Activated naive CD8-positive, alpha-beta T cell treated with anti-CD3 and anti-CD28 coated beads for 36 hours (primary cell): ENCODE measurements around the gene ARRB1. TPM values are rescaled to one million over a fixed set of nuclear protein-coding genes. Genes with fewer than 3 reads are reported as not detected.

Source experiments
- DNase-seq: peaks from one replicate; pipeline ENCODE4 v3.0.0; 2021
- H3K27ac Mint-ChIP-seq: one replicate; pipeline ENCODE4 v1.8.0; 2022; ENCODE audit warnings: mild to moderate bottlenecking, moderate library complexity, mixed read lengths
- H3K27me3 Mint-ChIP-seq: one replicate; pipeline ENCODE4 v1.8.0; 2022; ENCODE audit warnings: mild to moderate bottlenecking, mixed read lengths
- H3K36me3 Mint-ChIP-seq: one replicate; pipeline ENCODE4 v1.8.0; 2021; ENCODE audit warnings: mild to moderate bottlenecking, mixed read lengths
- H3K4me1 Mint-ChIP-seq: one replicate; pipeline ENCODE4 v1.8.0; 2021; ENCODE audit warnings: mixed read lengths
- H3K4me3 Mint-ChIP-seq: one replicate; pipeline ENCODE4 v1.8.0; 2022; ENCODE audit warnings: mild to moderate bottlenecking, moderate library complexity, mixed read lengths
- H3K9me3 Mint-ChIP-seq: one replicate; pipeline ENCODE4 v1.8.0; 2022; ENCODE audit warnings: mixed read lengths
- total RNA-seq, 2 experiments: library from RNA; stranded (reverse); gene quantifications; one replicate each; pipeline ENCODE4 v1.2.3, GENCODE V29; 2021

The ARRB1 gene
- total RNA-seq, 2 experiments from 2014 or later = 25.6 to 26.3 TPM

DNA sequence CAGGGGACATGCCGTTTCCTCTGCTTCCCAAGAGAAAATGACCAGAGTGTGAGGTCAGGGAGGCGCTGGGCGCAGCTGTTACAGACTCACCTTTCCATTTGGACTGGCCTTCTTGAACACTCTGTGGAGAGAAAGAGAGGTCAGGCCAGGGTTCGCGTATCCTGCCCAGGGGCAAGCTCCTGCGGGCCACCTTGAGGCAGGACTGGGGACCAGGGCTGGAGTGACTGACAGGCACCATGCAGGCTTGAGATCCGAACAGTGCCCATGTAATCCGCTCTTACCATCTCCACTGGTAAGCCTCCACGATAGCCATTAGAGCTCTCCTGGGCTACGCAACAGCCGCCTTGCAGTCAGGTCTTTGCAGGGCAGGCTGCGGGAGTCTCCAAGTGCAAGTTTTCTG lies 61.5 kb downstream of the ARRB1 start:
- Mint-ChIP-seq H3K4me3 (no peak overlapping the region), H3K27ac (no peak overlapping the region), H3K27me3 (no peaks in the 10 kb centered on the region), H3K9me3 (no peaks in the 10 kb centered on the region), H3K4me1 (peaks cover 12% of the 10 kb centered on the region), H3K36me3 (no peaks in the 10 kb centered on the region)
- DNase-seq = no peak

GRCh38 chr11:75289511-75289760 lies 62.0 kb downstream of the ARRB1 start:
- DNase-seq = no peak
- Mint-ChIP-seq H3K4me1 (peaks cover 10% of the 10 kb centered on the region), H3K9me3 (no peaks in the 10 kb centered on the region), H3K27ac (no peak overlapping the region), H3K27me3 (no peaks in the 10 kb centered on the region), H3K4me3 (no peak overlapping the region), H3K36me3 (no peaks in the 10 kb centered on the region)

- no peak for DNase-seq
- Mint-ChIP-seq H3K27me3 (no peaks in the 10 kb centered on the region), H3K9me3 (no peaks in the 10 kb centered on the region), H3K27ac (no peak overlapping the region), H3K4me3 (no peak overlapping the region), H3K36me3 (no peaks in the 10 kb centered on the region), H3K4me1 (no peaks in the 10 kb centered on the region)
Measured at GRCh38 chr11:75287579-75287978, 63.9 kb downstream of the ARRB1 start.

DNA sequence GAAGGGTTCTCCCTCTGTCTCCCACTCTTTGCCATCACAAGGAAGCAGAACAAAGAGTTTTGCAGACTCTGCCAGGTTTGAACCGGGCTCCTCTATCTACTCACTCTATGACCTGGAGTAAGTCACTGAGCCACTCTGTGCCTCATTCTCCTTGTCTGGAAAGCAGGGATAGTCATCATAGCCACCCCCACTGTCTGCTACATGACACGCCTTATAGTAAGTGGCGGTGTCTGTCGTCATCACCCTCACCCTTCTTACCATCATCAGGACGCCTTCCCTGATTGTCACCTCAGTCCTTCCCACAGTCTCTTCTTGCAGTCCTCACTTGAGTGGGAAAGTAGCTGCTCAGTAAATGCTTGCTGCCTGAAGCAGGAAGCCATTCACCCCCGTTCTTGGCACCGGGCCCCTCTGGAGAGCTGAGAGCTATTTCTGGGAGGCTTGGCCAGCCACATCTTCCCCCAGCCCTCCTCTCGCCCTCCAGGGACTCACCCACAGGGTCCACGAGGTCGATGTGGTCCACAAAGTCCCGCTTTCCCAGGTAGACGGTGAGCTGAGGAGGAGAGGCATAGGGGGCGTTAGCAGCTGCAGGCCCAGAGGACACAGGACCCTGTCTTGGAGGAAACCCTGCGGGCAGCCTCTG lies 64.5 kb downstream of the ARRB1 start:
- Mint-ChIP-seq H3K9me3 (no peaks in the 10 kb centered on the region), H3K36me3 (no peaks in the 10 kb centered on the region), H3K27me3 (no peaks in the 10 kb centered on the region), H3K4me1 (no peaks in the 10 kb centered on the region), H3K27ac (peak overlapping the region; percentile 28), H3K4me3 (no peak overlapping the region)
- DNase-seq = no peak

DNA sequence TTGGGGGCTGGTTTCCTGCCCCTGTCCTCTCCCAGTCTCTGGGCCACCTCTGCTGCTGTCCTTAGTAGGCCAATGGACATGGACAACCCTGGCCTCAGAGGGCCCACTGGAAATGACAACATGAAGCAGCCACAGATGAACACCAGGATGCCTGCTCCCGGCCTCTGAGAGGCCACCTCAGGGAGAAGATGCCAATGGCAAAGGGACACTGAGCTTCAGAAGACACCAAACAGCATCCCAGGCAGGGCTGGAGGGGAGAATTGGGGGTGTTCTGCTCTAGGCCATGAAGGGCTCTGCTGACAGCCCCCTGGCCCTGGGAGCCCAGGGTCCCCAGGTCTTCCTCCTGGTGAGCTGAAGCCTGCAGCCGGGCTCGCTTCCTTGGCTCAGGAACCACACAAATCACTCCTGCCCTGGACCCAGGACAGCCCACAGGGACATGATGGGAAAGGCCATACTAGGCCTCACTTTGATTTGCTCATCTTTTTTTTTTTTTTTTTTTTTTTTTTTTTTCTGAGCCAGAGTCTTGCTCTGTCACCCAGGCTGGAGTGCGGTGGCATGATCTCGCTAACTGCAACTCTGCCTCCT lies 65.6 kb downstream of the ARRB1 start:
- no peaks in the 10 kb centered on the region for H3K27me3 Mint-ChIP-seq

GRCh38 chr11:75283391-75283931 lies 68.0 kb downstream of the ARRB1 start:
- peaks cover 4% of the 10 kb centered on the region for H3K4me1 Mint-ChIP-seq
- no peaks in the 10 kb centered on the region for H3K27me3 Mint-ChIP-seq
- no peaks in the 10 kb centered on the region for H3K36me3 Mint-ChIP-seq
- no peak overlapping the region for H3K4me3 Mint-ChIP-seq
- DNase-seq = no peak
- H3K9me3 Mint-ChIP-seq = no peaks in the 10 kb centered on the region
- H3K27ac Mint-ChIP-seq = no peak overlapping the region

More for the DNA sequence above, 65.6 kb downstream of the ARRB1 start:
- Mint-ChIP-seq H3K36me3 (no peaks in the 10 kb centered on the region), H3K4me3 (no peak overlapping the region), H3K4me1 (no peaks in the 10 kb centered on the region), H3K9me3 (no peaks in the 10 kb centered on the region), H3K27ac (no peak overlapping the region)
- no peak for DNase-seq

DNA sequence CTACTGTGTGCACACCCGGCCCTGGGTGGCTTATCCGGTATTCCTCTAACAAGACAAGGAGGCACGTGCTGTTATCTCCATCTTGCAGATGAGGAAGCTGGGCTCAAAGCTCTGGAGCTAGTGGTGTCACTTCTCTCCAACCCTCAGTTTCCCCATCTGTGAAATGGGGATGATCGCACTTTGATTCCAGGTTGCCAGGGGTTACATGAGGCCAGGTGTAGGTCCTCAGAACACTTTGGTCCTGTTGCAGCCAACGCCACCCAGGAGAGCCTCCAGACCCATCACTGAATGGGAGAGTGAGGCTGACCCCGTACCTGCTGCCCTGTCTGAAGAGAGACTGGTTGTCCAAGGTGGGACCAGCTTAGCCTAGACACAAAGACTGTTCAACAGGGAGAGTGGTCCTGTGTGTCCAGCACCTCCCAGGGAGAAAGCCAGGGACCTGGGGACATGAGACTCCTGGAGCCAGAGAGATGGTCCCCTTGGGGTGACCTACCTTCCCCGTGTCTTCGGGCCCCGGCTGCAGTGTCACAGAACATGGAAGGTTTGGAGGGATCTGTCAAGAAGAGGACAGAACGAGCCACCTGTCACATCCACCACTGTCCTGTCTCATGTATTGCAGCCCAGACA lies 69.9 kb downstream of the ARRB1 start:
- DNase-seq = no peak
- Mint-ChIP-seq H3K27ac (no peak overlapping the region), H3K36me3 (peaks cover 5% of the 10 kb centered on the region), H3K9me3 (no peaks in the 10 kb centered on the region), H3K27me3 (no peaks in the 10 kb centered on the region), H3K4me3 (no peak overlapping the region), H3K4me1 (peaks cover 14% of the 10 kb centered on the region)

- peaks cover 7% of the 10 kb centered on the region for H3K36me3 Mint-ChIP-seq
- H3K27ac Mint-ChIP-seq = no peak overlapping the region
- no peak overlapping the region for H3K4me3 Mint-ChIP-seq
- peaks cover 20% of the 10 kb centered on the region for H3K4me1 Mint-ChIP-seq
- no peaks in the 10 kb centered on the region for H3K27me3 Mint-ChIP-seq
- no peak for DNase-seq
- H3K9me3 Mint-ChIP-seq = no peaks in the 10 kb centered on the region
Measured at GRCh38 chr11:75280770-75281468, 70.5 kb downstream of the ARRB1 start.

GRCh38 chr11:75280227-75280701 lies 71.2 kb downstream of the ARRB1 start:
- Mint-ChIP-seq H3K4me3 (no peak overlapping the region), H3K27ac (no peak overlapping the region), H3K27me3 (no peaks in the 10 kb centered on the region), H3K9me3 (no peaks in the 10 kb centered on the region), H3K4me1 (peaks cover 26% of the 10 kb centered on the region), H3K36me3 (peaks cover 10% of the 10 kb centered on the region)
- peak; percentile 64 for DNase-seq

DNA sequence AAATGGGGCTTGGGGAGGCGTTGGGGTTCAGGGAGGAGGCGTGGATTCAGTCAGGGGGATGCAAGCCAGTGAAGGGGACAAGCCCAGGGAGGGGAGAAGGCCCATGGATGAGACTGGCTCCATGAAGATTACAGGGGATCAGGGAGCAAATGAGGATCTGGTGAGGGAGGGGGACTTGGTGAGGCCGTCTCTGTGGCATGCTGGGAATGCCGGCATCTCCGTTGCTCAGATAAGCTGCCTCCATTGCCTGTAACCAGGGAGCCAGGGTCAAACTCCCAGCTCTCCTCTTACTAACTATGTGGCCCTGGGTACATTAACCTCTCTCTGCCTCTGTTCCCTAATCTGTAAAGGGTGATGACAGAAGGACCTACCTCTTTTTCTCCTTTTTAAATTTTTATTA lies 72.2 kb downstream of the ARRB1 start:
- Mint-ChIP-seq H3K4me3 (no peak overlapping the region), H3K27ac (no peak overlapping the region), H3K27me3 (no peaks in the 10 kb centered on the region), H3K4me1 (peaks cover 27% of the 10 kb centered on the region), H3K9me3 (no peaks in the 10 kb centered on the region), H3K36me3 (peaks cover 10% of the 10 kb centered on the region)
- DNase-seq = no peak

DNA sequence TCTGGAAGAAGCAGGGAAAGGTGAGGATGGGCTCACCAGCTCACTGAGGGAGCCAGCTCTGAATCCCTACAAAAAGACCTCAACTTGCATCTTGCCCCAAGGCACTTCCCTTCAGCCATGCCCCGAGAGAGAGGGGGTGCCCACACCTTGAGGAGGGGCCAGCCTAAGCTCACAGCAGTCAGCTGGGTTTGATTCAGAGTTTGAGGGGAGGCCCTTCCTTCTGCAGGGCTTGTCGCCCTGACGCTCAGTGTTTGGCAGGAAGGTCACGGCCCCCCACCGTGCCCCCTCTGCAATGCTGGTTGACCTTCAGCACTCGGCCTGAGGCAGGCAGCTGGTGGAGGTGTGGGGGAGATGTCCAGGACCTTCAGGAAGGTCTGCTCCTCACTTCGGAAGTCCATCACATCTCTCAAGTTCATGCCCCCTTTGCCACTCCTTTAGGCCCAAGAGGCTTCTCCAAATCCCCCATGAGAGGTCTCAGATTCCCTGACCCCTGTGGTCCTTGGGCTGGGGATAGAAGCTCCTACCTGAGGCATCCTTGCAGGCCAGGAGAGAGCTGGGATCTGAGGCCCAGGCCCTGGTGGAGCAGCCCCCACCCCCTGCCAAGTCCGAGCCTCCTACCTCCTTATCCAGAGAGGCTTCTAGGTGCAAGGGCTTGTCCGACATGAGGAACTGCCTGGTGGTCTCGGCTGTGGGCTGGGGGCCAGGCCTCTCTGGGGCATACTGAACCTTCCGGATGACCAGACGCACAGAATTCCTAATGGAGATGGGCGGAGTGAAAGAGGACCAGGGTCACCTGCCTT lies 73.3 kb downstream of the ARRB1 start:
- no peaks in the 10 kb centered on the region for H3K9me3 Mint-ChIP-seq
- no peak for DNase-seq
- H3K27ac Mint-ChIP-seq = peak overlapping the region; percentile 34
- H3K27me3 Mint-ChIP-seq = no peaks in the 10 kb centered on the region
- no peak overlapping the region for H3K4me3 Mint-ChIP-seq
- H3K4me1 Mint-ChIP-seq = peaks cover 35% of the 10 kb centered on the region
- peaks cover 14% of the 10 kb centered on the region for H3K36me3 Mint-ChIP-seq

- H3K4me3 Mint-ChIP-seq = no peak overlapping the region
Measured at GRCh38 chr11:75277211-75277805, 74.2 kb downstream of the ARRB1 start.

GRCh38 chr11:75276686-75277085 lies 74.8 kb downstream of the ARRB1 start:
- H3K36me3 Mint-ChIP-seq = peaks cover 15% of the 10 kb centered on the region
- H3K4me1 Mint-ChIP-seq = peaks cover 40% of the 10 kb centered on the region
- no peak for DNase-seq
- peak overlapping the region; percentile 79 for H3K27ac Mint-ChIP-seq
- H3K9me3 Mint-ChIP-seq = no peaks in the 10 kb centered on the region
- no peak overlapping the region for H3K4me3 Mint-ChIP-seq
- H3K27me3 Mint-ChIP-seq = no peaks in the 10 kb centered on the region

More at GRCh38 chr11:75277211-75277805, 74.2 kb downstream of the ARRB1 start:
- Mint-ChIP-seq H3K9me3 (no peaks in the 10 kb centered on the region), H3K27me3 (no peaks in the 10 kb centered on the region), H3K36me3 (peaks cover 15% of the 10 kb centered on the region), H3K4me1 (peaks cover 40% of the 10 kb centered on the region), H3K27ac (peak overlapping the region; percentile 79)
- no peak for DNase-seq

GRCh38 chr11:75276186-75276585 lies 75.3 kb downstream of the ARRB1 start:
- DNase-seq = no peak
- H3K4me3 Mint-ChIP-seq = no peak overlapping the region
- H3K27ac Mint-ChIP-seq = peak overlapping the region; percentile 79
- no peaks in the 10 kb centered on the region for H3K27me3 Mint-ChIP-seq
- peaks cover 17% of the 10 kb centered on the region for H3K36me3 Mint-ChIP-seq
- peaks cover 44% of the 10 kb centered on the region for H3K4me1 Mint-ChIP-seq
- H3K9me3 Mint-ChIP-seq = no peaks in the 10 kb centered on the region
